Fibroblast of lung (primary cell): ENCODE results near the gene VPS72. TPM values are rescaled to one million over a fixed set of nuclear protein-coding genes. Genes with fewer than 3 reads are reported as not detected.

Experiments
- DNase-seq, 2 donors: peaks; one replicate each; pipeline versions ENCODE4 v3.0.0 to v3.0.0-alpha.2; 2010; ENCODE audit warnings: low read depth in 2 of 2
- H2AFZ ChIP-seq: 2 replicates; pipeline ENCODE4 v1.5.1; 2012; ENCODE audit warnings: low read length, control low read depth, inconsistent platforms
- H3K27ac ChIP-seq: 2 replicates; pipeline ENCODE4 v1.5.1; 2011; ENCODE audit warnings: low read length, control low read depth; ENCODE audit not compliant: insufficient read depth
- H3K27me3 ChIP-seq: 2 replicates; pipeline ENCODE4 v1.5.1; 2011; ENCODE audit warnings: mild to moderate bottlenecking, low read length; ENCODE audit not compliant: control insufficient read depth, insufficient read depth
- H3K36me3 ChIP-seq: 2 replicates; pipeline ENCODE4 v1.5.1; 2011; ENCODE audit warnings: low read length; ENCODE audit not compliant: control insufficient read depth, insufficient read depth
- H3K4me1 ChIP-seq: 2 replicates; pipeline ENCODE4 v1.5.1; 2011; ENCODE audit warnings: low read length; ENCODE audit not compliant: control insufficient read depth, insufficient read depth; ENCODE audit errors: extremely low read depth
- H3K4me2 ChIP-seq: 2 replicates; pipeline ENCODE4 v1.5.1; 2011; ENCODE audit warnings: low read length, control low read depth; ENCODE audit not compliant: insufficient read depth; ENCODE audit errors: extremely low read depth
- H3K4me3 ChIP-seq, 4 experiments: fragments of 200-600 bp in 1 of 4; sonication (generic) in 1 of 4; replicated peaks in 1 of 4; 2 replicates each; pipeline ENCODE4 v1.5.1; 2011 to 2016; ENCODE audit warnings: low read length in 4 of 4, low read depth in 3 of 4, mild to moderate bottlenecking in 3 of 4, control low read depth in 2 of 4, inconsistent platforms in 1 of 4, mixed read lengths in 1 of 4; ENCODE audit not compliant: insufficient read depth in 1 of 4; ENCODE audit errors: control extremely low read depth in 1 of 4
- H3K79me2 ChIP-seq: 2 replicates; pipeline ENCODE4 v1.5.1; 2012; ENCODE audit warnings: mild to moderate bottlenecking, low read length, inconsistent platforms; ENCODE audit not compliant: control insufficient read depth, insufficient read depth
- H3K9ac ChIP-seq: 2 replicates; pipeline ENCODE4 v1.5.1; 2011; ENCODE audit warnings: mild to moderate bottlenecking, low read length, control low read depth; ENCODE audit not compliant: insufficient read depth
- H3K9me3 ChIP-seq: 2 replicates; pipeline ENCODE4 v1.5.1; 2012; ENCODE audit warnings: low read depth, low read length; ENCODE audit not compliant: control insufficient read depth, insufficient read depth
- H4K20me1 ChIP-seq: 2 replicates; pipeline ENCODE4 v1.5.1; 2011; ENCODE audit warnings: low read length; ENCODE audit not compliant: control insufficient read depth, insufficient read depth; ENCODE audit errors: extremely low read depth
- EZH2 ChIP-seq: IDR thresholded peaks from 2 replicates; pipeline ENCODE4 v1.5.1; 2012; ENCODE audit warnings: low read length, control low read depth, mild to moderate bottlenecking; ENCODE audit errors: missing control alignments
- polyA plus RNA-seq, 2 donors: library from polyadenylated mRNA; depleted of rRNA in 1 of 2; stranded (reverse) in 1 of 2; unstranded in 1 of 2; fragments of >200 nt; gene quantifications; 2 replicates each; pipeline ENCODE4 v1.2.1, GENCODE V29; 2011 to 2012; ENCODE audit warnings: missing spikeins in 1 of 2
- total RNA-seq: library from RNA; depleted of rRNA; stranded (reverse); fragments of >200 nt; gene quantifications from 2 replicates; pipeline ENCODE4 v1.2.1, GENCODE V29; 2014
- TF ChIP-seq, protein P1 (sequence below), 2 donors: IDR thresholded peaks in 1 of 2; conservative IDR thresholded peaks in 1 of 2; 1 replicate in 1 of 2; 2 replicates in 1 of 2; pipeline ENCODE4 v1.5.1; 2011 to 2012; ENCODE audit warnings: low read length in 2 of 2, control low read depth in 1 of 2, inconsistent platforms in 1 of 2, low read depth in 1 of 2, mild to moderate bottlenecking in 1 of 2

VPS72 gene
- total and polyA plus RNA-seq, 2 donors (not counting 1 experiment from before 2014, with no cell fraction given): 42.9 to 43.8 TPM

DNA sequence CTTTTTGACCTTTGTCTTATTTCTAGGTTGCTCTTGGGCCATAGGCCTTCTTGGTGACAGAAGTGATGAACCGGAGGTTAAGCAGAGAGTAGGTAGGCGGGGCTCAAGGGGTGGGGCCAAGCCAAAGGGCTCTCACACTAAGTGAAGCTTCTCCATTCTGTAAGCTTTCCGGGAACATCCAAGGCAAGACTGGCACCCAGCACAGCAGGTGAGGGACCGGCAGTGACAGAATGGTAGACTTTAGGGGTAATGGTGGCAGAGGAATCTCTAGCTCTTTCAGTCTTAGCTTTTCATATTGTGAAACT, 33.5 kb downstream of the VPS72 start, which contains the start of gene TNFAIP8L2:
Gene TNFAIP8L2, plus strand, starts transcription at position 135 of the 305 bp plus-strand sequence. CDS start 2,049 bp downstream, outside the sequence.
- Histone ChIP-seq H3K79me2 (no peaks in the 10 kb centered on the region), H3K4me3 (no peak within 1 kb of the TSS), H3K9ac (no peak within 1 kb of the TSS), H3K4me2 (no peak within 1 kb of the TSS), H4K20me1 (no peaks in the 10 kb centered on the region), H3K9me3 (no peaks in the 10 kb centered on the region), H3K27me3 (no peaks in the 10 kb centered on the region), H3K4me1 (no peaks in the 10 kb centered on the region), H2AFZ (no peak within 1 kb of the TSS), H3K27ac (no peak within 1 kb of the TSS), H3K36me3 (peaks cover 3% of the 10 kb centered on the region)
- TF ChIP-seq EZH2: no peak
- TF ChIP-seq, protein P1, sequence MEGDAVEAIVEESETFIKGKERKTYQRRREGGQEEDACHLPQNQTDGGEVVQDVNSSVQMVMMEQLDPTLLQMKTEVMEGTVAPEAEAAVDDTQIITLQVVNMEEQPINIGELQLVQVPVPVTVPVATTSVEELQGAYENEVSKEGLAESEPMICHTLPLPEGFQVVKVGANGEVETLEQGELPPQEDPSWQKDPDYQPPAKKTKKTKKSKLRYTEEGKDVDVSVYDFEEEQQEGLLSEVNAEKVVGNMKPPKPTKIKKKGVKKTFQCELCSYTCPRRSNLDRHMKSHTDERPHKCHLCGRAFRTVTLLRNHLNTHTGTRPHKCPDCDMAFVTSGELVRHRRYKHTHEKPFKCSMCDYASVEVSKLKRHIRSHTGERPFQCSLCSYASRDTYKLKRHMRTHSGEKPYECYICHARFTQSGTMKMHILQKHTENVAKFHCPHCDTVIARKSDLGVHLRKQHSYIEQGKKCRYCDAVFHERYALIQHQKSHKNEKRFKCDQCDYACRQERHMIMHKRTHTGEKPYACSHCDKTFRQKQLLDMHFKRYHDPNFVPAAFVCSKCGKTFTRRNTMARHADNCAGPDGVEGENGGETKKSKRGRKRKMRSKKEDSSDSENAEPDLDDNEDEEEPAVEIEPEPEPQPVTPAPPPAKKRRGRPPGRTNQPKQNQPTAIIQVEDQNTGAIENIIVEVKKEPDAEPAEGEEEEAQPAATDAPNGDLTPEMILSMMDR (conservative IDR thresholded peaks at IDR 0.05 in 1 of 2, IDR thresholded peaks at IDR 0.05 in 1 of 2; ENCODE audit: low read depth in 1 of 2, low read length in 2 of 2): no peak
- no peak for DNase-seq

DNA sequence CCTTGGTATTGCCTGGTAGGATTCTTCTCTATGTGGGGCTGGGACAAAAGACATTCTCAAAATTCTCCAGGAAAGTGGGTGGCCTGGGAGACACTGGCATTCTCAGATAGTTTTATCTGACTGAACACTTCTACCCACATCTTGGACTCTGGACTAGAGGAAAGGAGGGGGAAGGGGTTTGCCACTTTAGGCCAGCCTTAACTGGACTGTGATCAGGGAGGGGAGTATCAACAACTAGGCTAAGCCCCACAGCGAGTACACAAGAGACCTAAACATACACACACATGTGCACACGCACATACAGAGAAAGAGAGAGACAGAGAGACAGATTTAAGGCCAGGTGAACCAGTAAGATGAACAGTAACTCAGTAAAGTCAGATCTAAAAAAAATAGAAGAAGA, 42.3 kb downstream of the VPS72 start:
- Histone ChIP-seq H4K20me1 (no peaks in the 10 kb centered on the region), H3K4me2 (no peak overlapping the region), H3K27me3 (peaks cover 3% of the 10 kb centered on the region), H3K4me3 (no peak overlapping the region), H3K9ac (no peak overlapping the region), H2AFZ (no peak overlapping the region), H3K9me3 (no peaks in the 10 kb centered on the region), H3K36me3 (no peaks in the 10 kb centered on the region), H3K79me2 (no peaks in the 10 kb centered on the region), H3K27ac (no peak overlapping the region), H3K4me1 (peaks cover 10% of the 10 kb centered on the region)
- no peak for DNase-seq
- no peak for TF ChIP-seq EZH2
- TF ChIP-seq, protein P1 (conservative IDR thresholded peaks at IDR 0.05 in 1 of 2, IDR thresholded peaks at IDR 0.05 in 1 of 2; ENCODE audit: low read depth in 1 of 2, low read length in 2 of 2): no peak

DNA sequence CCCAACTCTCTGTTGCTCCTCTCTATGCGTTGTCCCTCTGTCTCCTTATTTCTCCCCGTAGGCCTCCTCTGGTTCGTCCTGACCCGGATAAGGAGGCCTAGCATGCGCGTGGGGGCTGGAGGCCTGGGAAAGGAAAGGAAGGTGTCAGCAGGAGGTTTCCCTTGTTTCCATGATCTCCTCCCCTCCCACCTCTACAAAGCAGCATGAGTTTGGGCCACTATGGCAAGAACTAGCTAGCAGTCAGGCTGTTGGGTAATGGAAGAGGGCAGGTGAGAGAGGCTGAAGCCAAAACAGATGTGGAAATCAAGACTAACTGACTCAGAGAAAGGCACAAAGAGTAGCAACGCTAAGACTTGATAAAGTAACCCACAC, 42.9 kb downstream of the VPS72 start:
- Histone ChIP-seq H3K9ac (peak overlapping the region; percentile 12), H3K27me3 (peaks cover 3% of the 10 kb centered on the region), H3K4me3 (peak overlapping the region; percentile 55 to 71 (median 65)), H3K9me3 (no peaks in the 10 kb centered on the region), H3K4me2 (peak overlapping the region; percentile 97), H3K4me1 (peaks cover 10% of the 10 kb centered on the region), H3K79me2 (no peaks in the 10 kb centered on the region), H3K36me3 (no peaks in the 10 kb centered on the region), H2AFZ (peak overlapping the region; percentile 92), H3K27ac (no peak overlapping the region), H4K20me1 (no peaks in the 10 kb centered on the region)
- no peak for DNase-seq
- TF ChIP-seq EZH2: no peak
- TF ChIP-seq, protein P1 (conservative IDR thresholded peaks at IDR 0.05 in 1 of 2, IDR thresholded peaks at IDR 0.05 in 1 of 2; ENCODE audit: low read depth in 1 of 2, low read length in 2 of 2): no peak
